Activated T-cell treated with anti-CD3 and anti-CD28 coated beads, Interleukin-2, amount 50 U/mL, for 1 hour (primary cell): ENCODE data around the gene UBE2M.
A peak's percentile ranks its signal among the peaks of the same experiment; 100 is the strongest.

Experiments
- DNase-seq: peaks from one replicate; pipeline ENCODE4 v3.0.0-alpha.2; 2020

Gene UBE2M

DNA sequence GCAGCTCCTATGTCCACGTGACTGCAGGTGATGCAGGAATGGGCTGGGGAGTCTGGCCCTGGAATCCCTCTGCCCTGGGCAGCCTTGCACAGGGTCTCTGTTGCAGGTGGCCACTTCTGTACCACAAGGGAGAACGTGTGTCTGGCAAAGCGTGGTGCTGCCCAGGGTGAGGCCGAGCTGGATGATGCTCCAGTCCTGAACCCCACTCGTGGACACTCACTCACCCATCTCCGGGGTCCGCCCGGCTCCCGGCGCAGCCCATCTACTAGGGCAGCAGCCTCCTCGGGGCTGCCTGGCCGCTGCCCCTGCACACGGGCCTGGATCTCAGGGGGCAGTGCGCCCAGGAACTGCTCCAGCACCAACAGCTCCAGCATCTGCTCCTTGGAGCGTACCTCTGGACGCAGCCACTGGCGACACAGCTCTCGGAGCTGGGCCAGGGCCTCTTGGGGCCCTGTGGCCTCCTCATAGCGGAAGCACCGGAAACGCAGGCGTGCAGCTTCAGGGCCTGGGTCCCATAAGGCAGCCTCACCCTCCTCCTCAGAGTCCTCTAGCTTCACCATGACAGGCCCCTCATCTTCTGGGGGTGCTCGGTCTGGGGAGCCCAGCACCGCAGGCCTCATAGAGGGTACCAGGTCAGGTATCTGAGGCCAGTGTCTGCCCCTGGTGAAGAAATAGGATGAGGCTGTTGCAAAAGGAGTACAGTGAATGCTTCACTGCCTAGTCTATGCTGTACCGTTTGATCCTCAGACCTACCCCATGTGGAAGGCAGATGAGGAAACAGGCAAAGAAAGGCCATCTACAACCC lies 12.6 kb upstream of the UBE2M start:
- DNase-seq, result peak; percentile 16

DNA sequence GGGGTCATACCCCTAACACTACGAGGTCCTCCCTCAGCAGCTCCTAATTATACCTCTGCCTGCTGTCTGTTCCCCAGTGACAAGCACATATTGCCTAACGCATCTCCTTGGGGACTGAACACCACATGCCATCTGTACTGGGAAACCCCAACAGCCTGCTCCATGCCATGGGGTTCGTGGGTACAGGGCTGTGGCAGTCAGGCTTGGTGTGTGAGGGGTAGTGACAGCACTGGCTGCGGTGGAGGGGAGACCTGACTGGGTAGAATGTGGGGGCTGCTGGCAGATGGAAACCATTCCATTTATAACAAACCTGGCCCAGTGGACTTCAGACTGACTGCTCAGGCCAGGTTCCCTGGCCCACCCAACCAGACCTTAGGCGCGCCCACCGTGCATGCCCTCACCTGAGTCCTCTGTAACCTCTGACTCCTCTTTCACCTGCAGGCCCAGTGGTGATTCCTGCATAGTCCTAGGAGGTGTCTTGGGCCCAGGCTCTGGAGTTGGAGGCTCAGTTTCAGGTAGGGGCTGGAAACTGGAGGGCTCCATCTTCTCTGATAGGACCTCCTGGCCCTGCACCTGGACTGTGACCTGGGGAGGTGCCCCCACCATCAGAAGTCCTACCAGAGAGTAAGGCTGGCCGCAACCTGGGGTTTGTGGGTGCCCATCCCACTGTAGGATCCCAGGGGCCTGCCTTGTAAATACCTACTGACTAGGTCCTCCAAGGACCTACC lies 11.7 kb upstream of the UBE2M start:
- peak; percentile 12 for DNase-seq

DNA sequence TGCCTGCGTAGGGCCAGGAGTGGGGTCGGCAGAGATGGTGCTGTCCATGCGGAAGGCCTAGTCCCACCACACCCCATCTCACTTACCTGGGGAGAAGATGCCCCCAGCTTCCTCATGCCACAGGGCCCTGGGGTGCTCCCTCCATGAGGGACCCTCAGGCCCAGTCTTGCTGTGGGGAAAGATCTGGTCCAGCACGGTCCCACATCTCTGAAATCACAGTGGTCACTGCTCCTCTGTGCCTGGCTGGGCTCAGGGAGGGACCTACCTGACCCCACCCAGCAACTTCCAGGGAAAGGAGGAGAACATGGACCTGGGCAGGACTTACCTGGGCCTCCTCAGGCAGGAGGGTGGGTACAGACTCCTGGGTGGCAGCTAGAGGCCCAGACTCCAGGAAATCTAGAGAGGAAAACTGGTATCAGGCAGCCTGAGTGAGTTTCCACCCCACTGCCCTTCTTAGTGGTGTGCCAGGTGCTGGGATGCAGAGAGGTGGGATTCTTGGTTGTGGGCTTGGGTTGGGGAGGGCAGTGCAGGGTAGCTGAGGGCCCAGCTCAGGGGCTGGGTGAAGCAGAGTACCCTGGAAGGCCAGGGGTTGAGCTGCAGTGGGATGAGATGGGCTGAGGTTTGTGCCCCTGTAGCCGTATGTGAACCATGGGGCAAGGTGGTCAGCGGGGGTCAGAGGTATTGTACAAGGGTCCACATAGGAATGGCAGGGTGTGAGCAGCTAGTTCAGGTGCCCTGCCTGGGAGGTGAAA lies 11.0 kb upstream of the UBE2M start:
- DNase-seq, result no peak

DNA sequence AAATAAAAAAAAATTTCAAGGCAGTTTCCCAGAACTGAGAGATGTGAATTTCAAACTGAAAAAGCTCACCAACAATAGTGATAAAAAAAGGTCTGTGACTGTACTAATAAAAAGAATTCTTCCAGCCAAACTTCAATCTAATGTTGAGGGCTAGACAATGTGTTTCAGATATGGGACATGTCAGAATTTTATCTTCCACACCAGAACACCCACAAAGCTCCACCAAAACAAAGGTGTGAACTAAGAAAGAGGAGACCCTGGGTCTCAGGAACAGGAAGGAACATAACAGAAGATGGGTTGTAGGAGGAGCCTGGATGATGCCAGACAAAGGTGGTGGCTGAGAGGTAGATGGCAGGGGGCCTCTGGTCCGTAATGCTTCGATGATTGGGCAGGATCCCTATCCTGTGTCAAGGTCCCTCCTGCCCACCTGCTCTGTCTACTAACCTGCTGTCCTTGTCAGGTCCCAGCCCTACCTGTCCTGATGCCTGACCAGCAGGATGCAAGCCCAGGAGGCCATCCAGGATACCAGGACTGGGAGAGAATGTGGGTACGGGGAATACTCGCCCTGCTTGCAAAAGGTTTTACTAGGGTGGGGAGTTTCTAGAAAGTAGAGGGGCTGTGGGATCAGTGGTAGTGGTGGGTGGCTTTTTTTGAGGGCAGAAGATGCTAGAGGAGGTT lies 10.2 kb upstream of the UBE2M start:
- DNase-seq, result peak; percentile 14

DNA sequence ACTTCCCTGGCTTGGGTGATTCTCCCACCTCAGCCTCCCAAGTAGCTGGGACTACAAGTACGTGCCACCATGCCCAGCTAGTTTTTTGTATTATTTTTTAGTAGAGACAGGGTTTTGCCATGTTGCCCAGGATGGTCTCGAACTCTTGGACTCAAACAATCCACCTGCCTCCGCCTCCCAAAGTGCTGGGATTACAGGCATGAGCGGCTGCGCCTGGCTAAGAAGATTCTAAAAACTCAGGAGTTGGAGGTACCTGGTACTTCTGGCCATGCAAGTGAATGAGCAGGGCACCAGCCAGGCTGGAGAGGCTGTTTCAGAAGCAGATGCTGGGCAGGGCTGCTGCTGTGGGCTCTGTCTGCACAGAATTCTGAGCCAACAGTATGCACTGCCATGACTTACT lies 8.6 kb upstream of the UBE2M start:
- DNase-seq, result no peak

DNA sequence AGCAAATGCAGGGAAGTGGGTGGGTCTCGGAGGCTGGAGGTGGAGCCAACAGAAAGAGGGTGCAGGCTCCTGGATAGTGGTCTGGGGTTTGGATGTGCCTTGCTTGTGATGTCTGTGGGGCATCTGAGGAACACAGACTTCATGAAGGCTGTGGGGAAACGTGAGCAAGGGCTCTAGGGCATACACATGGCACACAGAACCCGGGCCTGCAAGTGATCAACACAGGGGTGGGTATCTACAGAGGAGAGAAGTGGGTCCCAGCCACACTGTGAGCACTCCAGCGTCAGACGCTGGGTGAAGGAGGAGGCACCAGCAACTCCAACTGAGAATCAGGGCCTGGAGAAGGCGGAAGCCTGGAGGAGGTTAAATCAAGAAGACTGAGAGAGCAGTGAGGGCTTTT lies 5.4 kb upstream of the UBE2M start:
- DNase-seq, result peak; percentile 16

DNA sequence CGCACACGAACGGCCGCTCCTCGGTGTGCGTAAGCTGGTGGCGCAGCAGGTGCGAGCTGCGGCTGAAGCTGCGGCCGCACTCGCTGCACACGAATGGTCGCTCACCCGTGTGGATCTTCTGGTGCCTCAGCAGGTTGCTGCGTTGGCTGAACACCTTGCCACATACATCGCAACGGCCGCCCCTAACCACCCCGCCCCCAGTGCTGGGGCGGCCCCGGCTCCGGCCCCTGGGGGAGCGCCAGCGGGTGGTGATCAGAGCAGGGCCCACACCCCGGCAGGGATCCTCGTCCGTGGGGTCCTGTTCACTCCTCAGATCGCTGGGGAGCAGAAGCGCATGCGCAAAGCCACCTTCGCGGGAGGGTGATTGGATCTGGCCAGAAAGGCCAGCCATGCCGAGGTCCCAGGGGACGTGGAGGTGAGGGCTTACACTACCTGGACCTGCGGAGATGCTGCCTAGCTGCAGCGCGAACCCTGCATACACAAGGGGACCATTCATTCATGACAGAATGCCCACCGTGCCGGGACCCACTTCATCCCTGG lies 4.7 kb upstream of the UBE2M start:
- peak; percentile 48 for DNase-seq

DNA sequence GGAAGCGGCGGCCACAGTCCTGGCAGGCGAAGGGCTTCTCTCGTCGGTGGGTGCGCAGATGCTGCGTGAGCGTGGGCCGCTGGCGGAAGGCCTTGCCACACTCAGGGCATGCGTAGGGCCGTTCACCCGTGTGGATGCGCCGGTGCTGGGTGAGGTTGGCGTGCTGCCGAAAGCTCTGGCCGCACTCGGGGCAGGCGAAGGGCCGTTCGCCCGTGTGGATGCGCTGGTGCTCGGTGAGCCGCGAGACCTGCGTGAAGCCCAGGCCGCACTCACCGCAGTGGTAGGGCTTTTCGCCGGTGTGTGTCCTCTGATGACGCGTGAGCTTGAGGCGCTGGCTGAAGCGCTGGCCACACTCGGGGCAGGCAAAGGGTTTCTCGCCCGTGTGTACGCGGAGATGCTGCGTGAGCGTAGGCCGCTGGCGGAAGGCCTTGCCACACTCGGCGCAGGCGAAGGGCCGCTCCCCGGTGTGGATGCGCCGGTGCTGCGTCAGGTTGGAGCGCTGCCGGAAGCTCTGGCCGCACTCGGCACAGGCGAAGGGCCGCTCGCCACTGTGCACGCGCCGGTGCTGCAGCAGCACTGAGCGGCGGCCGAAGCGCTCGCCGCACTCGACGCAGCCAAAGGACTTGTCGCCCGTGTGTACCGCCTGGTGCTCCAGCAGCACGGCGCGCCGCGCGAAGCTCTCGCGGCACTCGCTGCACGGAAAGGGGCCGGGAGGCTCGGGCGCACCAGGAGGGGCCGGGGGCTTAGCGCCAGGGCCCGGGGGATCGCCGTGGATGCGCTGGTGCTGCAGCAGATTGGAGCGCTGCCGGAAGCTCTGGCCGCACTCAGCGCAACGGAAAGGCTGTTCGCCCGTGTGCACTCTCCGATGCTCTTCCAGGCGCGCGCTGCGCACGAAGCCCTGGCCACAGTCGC lies 4.0 kb upstream of the UBE2M start:
- DNase-seq, result peak; percentile 59

DNA sequence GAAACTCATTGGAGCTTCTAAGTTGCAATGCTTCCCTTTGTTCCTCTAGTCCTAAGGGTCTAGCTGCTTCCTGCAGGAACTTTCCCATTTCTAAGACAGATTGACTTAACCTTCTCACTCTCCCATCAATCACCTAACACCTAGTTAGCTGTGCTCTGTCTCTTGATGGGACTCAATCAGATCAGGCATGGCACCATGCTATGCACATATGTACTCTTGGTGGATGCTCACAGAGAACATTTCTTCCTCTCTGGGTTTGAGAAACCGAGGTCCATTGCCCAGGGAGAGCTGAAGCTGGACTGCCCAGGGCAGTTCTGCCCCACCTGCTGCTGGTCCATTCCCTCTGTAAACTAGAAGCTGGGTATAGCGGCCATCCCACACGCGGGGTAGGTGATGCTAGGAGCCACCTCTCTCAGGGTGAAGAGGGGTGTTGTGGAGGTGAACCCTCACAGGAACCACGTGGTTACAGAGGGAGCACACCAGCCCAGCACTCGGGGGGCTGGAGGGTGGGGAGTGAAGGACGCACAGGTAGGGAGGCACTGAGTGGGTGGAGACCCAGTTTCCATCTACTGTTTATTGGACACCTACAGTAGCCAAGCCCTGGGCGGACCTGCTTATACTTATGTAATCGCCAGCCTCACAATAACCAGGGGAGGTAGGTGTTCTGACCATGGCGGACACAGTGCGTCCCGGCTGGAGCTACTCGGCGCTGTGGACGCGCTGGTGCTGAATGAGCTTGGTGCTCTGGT lies 3.1 kb upstream of the UBE2M start:
- DNase-seq, result no peak

DNA sequence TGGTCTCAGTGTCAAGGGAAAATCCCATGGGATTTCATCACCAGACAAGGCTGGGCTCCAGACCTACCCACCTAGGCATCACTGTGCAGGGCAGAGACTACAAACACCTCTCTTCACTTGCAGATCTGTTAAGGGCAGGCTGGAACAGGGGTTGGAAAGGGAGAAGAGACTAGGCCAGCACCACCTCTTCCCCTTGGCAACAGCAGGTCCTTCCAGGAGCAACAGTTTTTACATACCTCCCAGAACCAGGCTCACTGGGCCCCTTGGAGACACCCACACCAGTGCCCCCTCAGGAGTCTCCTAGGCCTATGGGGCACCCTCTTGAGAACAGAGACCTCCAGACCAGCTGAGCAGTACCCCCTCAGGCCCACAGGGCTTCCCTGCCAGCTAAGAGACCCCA lies 2.5 kb upstream of the UBE2M start:
- no peak for DNase-seq

DNA sequence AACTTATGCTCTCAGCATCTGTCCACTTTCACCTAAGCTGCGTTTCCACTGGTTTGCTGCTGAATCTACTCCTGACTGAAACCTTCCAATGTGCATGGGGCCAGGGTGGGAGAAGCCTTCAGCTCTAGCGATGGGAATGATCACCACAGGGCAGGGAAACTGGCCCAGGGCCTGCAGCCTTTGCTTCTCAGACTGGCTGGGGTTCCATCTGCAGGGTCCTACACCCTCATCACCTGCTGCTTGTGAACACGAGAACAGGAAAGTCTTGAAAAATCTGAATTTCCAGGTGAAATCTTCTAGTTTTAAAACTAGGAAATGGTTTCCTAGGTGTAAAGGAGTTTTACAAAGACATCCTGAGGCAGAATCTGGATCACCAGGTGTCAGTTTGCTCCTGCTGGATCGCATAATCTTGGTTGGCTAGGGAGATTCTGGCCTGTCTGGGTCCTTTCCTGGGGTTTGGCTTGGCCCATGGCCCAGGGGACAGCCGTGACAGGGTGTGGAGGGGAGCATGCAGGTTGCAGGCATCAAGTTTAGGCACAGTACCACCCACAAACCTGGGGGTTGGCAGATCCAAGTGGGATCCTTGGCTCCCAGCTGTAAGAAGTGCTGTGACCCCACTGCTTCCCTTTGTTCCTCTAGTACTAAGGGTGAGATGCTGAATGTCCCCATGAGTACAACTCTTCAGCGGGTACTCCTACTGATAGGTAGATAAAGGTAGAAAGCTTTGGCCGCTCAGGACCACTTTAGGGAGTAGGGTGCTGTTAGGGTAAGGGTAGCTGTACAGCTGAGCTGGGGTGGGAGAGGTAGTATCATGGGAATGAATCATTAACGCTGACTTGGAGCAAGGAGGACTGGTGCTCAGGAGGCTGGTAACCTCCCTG lies 1.8 kb upstream of the UBE2M start:
- no peak for DNase-seq

DNA sequence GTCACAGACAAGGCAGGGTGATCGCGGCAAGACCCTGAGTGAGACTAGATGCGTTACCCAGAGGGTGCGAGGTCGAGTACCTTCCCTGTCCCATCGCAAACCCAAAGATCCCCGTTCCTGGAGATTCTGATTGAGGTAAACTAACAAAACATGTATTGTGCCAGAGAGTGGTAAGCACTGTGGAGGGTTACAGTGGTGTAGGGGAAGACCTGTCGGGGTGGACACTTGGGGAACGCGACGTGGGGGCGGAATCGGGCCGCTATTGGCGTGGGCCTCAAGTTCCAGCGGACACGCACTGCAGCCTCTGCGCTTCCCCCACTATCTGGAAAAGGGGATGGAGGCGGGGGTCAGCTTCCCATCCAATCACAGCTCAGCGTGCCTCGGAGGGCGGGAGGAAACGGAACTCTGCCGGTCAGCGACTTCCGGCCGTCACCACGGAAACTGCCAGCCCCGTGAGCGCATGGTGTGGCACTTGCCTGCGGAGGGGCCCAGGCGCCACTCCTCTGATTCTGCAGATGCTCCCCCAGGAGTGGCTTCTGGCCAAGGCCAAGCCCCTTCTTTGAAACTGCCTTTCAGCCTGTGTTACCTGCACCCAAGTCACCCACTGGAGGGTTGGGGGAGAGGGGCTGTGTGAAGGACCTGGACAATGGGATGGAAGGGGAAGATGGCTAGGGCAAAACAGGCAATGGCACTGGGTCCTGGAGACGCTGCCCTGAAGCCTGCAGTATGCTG lies 1.0 kb upstream of the UBE2M start:
- peak; percentile 47 for DNase-seq

DNA sequence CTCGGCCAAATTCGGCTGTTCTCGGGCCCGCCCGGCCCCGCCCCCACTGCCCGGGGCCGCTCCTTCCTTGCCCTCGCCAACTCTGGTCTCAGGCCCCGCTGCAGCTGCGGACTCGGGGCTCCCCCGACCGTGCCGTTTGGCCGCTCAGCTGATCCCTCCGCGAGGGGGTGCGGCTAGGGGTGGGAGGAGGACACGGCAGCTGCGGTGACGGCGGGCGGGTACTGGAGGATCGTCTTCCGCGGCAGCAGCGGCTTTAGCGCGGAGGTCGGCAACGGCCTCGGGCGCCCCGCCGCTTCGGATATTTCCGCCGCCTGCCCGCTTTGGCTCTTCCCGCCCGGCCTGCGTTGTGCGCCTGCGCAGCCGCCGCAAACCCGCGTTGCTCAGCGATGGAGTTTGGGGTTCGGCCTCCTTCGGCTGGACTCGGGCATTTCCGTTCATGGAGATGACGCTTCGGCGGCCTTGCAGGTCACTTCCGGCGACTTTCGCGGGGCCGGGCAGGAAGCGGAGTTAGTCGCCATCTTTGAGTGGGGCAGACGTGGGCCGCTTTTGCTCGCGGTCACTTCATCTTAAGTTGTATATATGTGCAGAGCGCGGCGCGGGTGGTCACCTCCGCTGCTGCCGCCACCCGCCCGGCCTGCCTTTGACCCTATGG lies 338 bp upstream of the UBE2M start:
- peak; percentile 99 for DNase-seq

DNA sequence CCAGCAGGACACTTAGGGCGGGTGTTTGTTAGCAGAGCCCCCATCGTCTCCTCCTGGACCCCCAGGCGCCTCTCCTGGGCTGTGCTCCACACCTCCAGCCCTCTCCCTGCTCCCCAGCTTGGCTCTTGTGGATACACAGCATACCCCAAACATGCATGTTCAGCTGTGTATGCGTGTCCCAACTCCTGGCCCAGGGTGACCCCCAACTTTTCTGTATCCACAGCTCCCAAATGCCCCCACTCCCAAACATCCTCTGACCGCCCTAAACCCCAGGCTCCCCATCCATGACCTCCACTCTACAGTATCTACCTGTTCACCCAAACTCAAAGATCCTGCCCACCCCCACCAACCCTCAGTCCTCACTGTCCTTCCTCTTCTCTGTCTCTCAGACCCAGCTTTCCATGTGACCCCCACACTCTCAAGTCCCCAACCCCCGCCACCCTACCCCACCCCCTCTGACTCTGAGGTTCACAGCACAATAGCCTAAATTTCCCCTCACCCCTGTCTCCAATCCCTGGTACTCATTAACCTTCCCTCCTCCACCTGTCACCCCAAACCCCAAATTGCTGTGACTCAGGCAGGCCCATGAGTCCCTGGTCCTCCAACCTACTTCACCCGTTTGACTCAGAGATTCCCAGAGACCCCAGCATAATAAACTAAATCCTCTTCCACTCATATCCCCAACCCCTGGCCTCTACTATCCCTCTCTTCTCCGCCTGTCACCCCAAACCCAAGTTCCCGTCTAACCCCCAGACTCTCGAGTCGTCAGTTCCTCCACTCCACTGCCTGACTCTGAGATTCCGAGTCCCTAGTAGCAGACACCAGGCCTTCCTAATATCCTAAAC lies 968 bp downstream of the UBE2M start:
- DNase-seq, result peak; percentile 19

DNA sequence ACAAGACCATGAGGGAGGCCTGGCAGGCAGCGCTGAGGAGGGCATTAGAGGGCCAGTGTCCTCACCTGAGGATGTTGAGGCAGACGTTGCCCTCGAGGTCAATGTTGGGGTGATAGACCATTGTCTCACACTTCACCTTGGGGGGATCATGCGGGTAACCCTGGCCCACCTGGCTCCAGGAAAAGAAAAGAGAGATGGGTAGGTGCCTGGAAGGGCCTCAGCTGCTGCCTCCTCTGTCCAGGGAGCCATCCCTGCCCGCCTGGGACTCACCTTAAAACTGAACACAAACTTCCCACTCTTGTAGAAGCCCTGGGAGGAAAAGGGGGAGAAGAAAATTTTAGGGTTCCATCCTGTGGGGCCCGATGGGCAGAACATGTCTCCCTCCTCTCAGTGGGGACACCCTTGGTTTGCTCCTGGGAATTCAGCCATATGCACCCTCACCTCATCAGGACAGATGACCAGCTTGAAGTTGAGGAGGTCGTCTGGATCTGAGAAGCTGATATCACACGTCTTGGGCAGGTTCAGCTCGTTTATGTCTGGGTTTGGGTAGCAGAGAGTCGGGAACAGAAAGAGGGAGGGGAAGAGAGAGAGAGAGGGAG lies 1.7 kb downstream of the UBE2M start:
- DNase-seq, result peak; percentile 15

DNA sequence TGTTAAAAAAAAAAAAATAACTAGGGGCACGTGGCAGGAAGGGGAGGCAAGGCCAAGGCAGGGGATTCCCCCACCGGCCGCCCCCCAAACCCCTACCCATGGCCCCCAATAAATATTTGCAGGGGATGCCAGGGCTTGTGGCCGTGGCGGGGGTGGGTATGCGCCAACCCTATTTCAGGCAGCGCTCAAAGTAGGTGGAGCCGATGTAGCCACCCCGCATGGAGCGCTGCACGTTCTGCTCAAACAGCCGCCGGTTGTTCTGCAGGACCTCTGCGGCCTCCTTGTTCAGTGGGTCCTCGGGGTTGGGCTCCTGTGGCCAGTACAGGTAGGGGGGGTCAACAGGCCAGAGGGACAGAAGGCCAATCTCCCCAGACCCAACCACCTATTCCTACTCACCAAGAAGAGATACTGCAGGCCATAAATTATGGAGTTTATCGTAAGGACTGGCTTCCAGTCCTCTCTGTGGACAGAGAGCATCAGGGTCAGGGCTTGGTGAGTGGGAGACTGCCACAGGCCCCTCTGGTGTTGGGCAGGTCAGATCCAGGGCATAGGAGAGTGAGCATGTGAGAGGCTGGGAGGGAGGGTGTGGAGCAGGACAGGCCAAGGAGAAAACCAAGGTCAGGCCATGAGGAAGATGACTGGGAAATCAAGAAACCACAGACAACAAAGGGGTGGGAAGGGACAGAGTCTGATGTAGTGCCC lies 2.3 kb downstream of the UBE2M start:
- peak; percentile 18 for DNase-seq
